Vagina (tissue), 2 donors: ENCODE data around the gene GGTLC2. TPM values are rescaled to one million over a fixed set of nuclear protein-coding genes. Genes with fewer than 3 reads are reported as not detected.

Experiments used
- DNase-seq, 2 donors: peaks; one replicate each; pipeline ENCODE4 v3.0.0-alpha.2; 2017; ENCODE audit errors: extremely low spot score in 2 of 2
- H3K27ac ChIP-seq: fragments of 200-600 bp; sonication (generic); one replicate; pipeline ENCODE4 v1.5.1; 2019
- H3K27me3 ChIP-seq: fragments of 200-600 bp; sonication (generic); one replicate; pipeline ENCODE4 v1.5.1; 2019
- H3K36me3 ChIP-seq, 2 donors: fragments of 200-600 bp; sonication (generic); one replicate each; pipeline ENCODE4 v1.5.1; 2017 to 2019
- H3K4me1 ChIP-seq: fragments of 200-600 bp; sonication (generic); one replicate; pipeline ENCODE4 v1.5.1; 2019
- H3K4me3 ChIP-seq, 2 donors: fragments of 200-600 bp; sonication (generic); 1 replicate in 1 of 2; 2 replicates in 1 of 2; pipeline ENCODE4 v1.5.1; 2016 to 2019
- H3K9me3 ChIP-seq: fragments of 200-600 bp; sonication (generic); one replicate; pipeline ENCODE4 v1.5.1; 2019
- POLR2A ChIP-seq, 2 donors: fragments of 450-650 bp; IDR thresholded peaks; one replicate each; pipeline ENCODE4 v1.6.1; 2017; ENCODE audit warnings: antibody characterized with exemption in 2 of 2, mild to moderate bottlenecking in 2 of 2, moderate library complexity in 2 of 2
- POLR2AphosphoS5 ChIP-seq, 2 donors: sonication (generic); formaldehyde crosslinking; IDR thresholded peaks; one replicate each; pipeline ENCODE4 v1.9.0; 2017; ENCODE audit warnings: antibody characterized with exemption in 2 of 2, mild to moderate bottlenecking in 2 of 2, low read depth in 1 of 2; ENCODE audit not compliant: insufficient read depth in 1 of 2
- intact Hi-C: fragments of 100-400 bp; cut with DNase I; formaldehyde crosslinking; loops from one replicate; pipeline ENCODE4 v1.15.1; 2023
- total RNA-seq: library from RNA; depleted of rRNA; stranded (reverse); fragments of >200 nt; gene quantifications from one replicate; pipeline ENCODE4 v1.2.3, GENCODE V29; 2016
- TF ChIP-seq, protein P1 (sequence below), 3 experiments: fragments of 450-650 bp in 2 of 3; fragments of 200-600 bp in 1 of 3; sonication (generic) in 1 of 3; IDR thresholded peaks; one replicate each; pipeline ENCODE4 v1.5.1; 2017 to 2019; ENCODE audit warnings: antibody characterized with exemption in 3 of 3, mild to moderate bottlenecking in 2 of 3, moderate library complexity in 2 of 3

GGTLC2 gene
- total RNA-seq, 1 donor from 2014 or later: not detected

DNA sequence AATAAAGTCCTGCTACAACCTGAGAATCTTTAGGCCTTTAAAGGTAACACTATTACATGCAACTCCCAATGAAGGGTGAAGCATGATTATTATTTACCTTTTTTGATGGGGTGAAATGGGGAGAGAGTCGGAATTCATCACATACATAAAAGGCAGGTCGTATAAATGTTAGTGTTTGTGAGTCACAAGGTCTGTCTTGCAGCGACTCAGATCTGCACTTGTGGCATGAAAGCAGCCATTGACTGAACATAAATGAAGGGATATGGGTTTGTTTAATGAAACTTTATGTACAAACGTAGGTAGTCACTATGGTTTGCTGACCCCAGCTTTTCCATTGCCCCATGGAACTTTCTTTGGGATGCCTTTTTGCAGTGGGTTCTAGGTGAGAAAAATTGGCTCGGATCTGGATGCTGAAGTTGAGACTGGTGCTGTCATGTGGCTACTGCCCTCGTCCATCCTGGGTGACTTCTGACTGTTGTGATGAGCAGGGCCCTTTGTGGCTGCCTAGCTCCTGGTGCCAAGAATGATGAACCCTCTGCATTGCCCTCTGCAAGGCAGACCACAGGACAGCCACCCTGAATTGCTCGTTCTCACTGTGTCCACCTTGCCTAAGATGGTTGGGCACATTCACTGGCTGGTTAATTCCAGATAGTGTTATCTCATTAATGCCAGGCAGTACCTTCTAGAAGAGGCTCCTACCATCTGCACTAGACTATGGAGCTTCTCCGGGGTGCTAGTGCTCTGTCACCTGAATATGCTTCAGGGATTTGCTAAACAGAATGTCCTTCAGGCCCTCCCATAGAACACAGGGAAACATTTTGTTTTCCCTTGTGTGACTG lies 11.3 kb downstream of the GGTLC2 start:
- no peaks in the 10 kb centered on the region for H3K36me3 ChIP-seq
- DNase-seq: no peak
- no peak overlapping the region for H3K27ac ChIP-seq
- H3K4me3 ChIP-seq: no peak overlapping the region
- no peaks in the 10 kb centered on the region for H3K27me3 ChIP-seq
- intact Hi-C loops: no loop called here
- H3K4me1 ChIP-seq: peaks cover 4% of the 10 kb centered on the region
- TF ChIP-seq POLR2A (IDR thresholded peaks at IDR 0.05): no peak
- TF ChIP-seq, protein P1, sequence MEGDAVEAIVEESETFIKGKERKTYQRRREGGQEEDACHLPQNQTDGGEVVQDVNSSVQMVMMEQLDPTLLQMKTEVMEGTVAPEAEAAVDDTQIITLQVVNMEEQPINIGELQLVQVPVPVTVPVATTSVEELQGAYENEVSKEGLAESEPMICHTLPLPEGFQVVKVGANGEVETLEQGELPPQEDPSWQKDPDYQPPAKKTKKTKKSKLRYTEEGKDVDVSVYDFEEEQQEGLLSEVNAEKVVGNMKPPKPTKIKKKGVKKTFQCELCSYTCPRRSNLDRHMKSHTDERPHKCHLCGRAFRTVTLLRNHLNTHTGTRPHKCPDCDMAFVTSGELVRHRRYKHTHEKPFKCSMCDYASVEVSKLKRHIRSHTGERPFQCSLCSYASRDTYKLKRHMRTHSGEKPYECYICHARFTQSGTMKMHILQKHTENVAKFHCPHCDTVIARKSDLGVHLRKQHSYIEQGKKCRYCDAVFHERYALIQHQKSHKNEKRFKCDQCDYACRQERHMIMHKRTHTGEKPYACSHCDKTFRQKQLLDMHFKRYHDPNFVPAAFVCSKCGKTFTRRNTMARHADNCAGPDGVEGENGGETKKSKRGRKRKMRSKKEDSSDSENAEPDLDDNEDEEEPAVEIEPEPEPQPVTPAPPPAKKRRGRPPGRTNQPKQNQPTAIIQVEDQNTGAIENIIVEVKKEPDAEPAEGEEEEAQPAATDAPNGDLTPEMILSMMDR (IDR thresholded peaks at IDR 0.05): no peak
- no peaks in the 10 kb centered on the region for H3K9me3 ChIP-seq

DNA sequence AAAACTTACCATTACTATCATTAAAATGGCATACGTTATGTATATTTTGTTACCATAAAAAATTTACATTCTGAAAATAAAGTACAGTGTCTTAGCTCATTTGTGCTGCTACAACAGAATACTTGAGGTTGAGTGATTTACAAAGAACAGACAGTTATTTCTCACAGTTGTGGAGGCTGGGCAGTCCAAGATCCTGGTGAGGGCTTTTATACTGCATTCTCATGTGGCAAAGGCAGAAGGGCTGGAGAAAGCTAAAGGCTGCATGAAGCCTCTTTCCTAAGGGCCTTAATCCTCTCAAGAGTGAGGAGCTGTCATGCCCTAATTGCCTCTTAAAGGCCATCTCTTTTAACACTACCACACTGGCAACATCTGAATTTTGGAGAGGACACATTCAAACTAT lies 13.3 kb downstream of the GGTLC2 start:
- intact Hi-C loops: no loop called here
- Histone ChIP-seq H3K27ac (no peak overlapping the region), H3K36me3 (no peaks in the 10 kb centered on the region), H3K27me3 (no peaks in the 10 kb centered on the region), H3K4me3 (no peak overlapping the region), H3K4me1 (no peaks in the 10 kb centered on the region), H3K9me3 (no peaks in the 10 kb centered on the region)
- TF ChIP-seq POLR2AphosphoS5 (IDR thresholded peaks at IDR 0.05; ENCODE audit: insufficient read depth in 1 of 2, low read depth in 1 of 2) (no peak), POLR2A (IDR thresholded peaks at IDR 0.05) (no peak)
- TF ChIP-seq, protein P1 (IDR thresholded peaks at IDR 0.05): no peak
- no peak for DNase-seq

DNA sequence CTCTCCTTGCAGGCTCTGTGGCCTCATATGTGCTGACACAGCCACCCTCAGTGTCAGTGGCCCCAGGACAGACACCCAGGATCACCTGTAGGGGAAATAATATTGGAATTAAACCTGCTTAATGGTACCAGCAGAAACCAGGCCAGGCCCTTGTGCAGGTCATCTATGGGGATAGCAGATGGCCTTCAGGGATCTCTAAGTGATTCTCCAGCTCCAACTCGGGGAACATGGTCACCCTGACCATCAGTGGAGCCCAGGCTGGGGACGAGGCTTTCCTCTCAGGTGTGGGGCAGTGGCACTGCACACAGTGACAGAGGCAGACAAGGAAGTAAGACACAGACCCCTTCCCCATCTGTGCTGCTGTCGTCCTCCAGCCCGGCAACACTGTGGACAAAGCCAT lies 16.9 kb downstream of the GGTLC2 start:
- H3K27ac ChIP-seq: no peak overlapping the region
- intact Hi-C loops: no loop called here
- no peaks in the 10 kb centered on the region for H3K9me3 ChIP-seq
- no peaks in the 10 kb centered on the region for H3K27me3 ChIP-seq
- no peak for DNase-seq
- no peak overlapping the region for H3K4me3 ChIP-seq
- no peaks in the 10 kb centered on the region for H3K4me1 ChIP-seq
- no peaks in the 10 kb centered on the region for H3K36me3 ChIP-seq
- no peak for TF ChIP-seq POLR2AphosphoS5 (IDR thresholded peaks at IDR 0.05; ENCODE audit: insufficient read depth in 1 of 2, low read depth in 1 of 2)
- TF ChIP-seq, protein P1 (IDR thresholded peaks at IDR 0.05): no peak
- no peak for TF ChIP-seq POLR2A (IDR thresholded peaks at IDR 0.05)

DNA sequence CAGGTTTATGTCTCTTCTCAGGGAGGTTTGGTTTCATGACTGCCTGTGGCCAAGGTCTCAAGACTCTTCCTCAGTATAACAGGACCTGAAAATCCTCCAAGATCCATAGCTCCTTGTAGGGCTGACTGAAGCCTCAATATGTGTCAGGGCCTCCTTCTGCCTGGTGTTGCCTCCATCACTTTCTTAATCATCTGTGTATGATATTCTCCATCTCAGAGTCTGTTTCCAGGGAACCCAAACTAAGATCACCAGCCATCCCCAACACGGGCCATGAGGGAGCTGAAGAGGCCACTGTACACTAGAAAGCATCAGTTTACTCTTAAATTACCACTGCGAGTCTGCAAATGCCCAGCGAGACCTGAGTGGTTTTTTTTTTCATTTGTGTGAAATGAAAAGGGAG lies 17.7 kb downstream of the GGTLC2 start:
- intact Hi-C loops: no loop called here
- TF ChIP-seq POLR2A (IDR thresholded peaks at IDR 0.05) (no peak), POLR2AphosphoS5 (IDR thresholded peaks at IDR 0.05; ENCODE audit: insufficient read depth in 1 of 2, low read depth in 1 of 2) (no peak)
- TF ChIP-seq, protein P1 (IDR thresholded peaks at IDR 0.05): no peak
- no peaks in the 10 kb centered on the region for H3K36me3 ChIP-seq
- H3K27me3 ChIP-seq: no peaks in the 10 kb centered on the region
- no peak overlapping the region for H3K4me3 ChIP-seq
- H3K27ac ChIP-seq: no peak overlapping the region
- DNase-seq: no peak
- H3K4me1 ChIP-seq: no peaks in the 10 kb centered on the region
- H3K9me3 ChIP-seq: no peaks in the 10 kb centered on the region
